PFSK-1 (cell line): ENCODE measurements around the gene ZBTB16.

Source experiments
- FOXP2 ChIP-seq: optimal IDR thresholded peaks from 2 replicates; pipeline ENCODE3; 2011; ENCODE audit warnings: borderline replicate concordance, control low read depth, inconsistent platforms; ENCODE audit not compliant: insufficient read depth; ENCODE audit errors: extremely low read length, extremely low read depth
- POLR2AphosphoS5 ChIP-seq: IDR thresholded peaks from 2 replicates; pipeline ENCODE4 v1.6.1; 2012; ENCODE audit warnings: low read depth, mild to moderate bottlenecking, control low read depth, low read length, moderate library complexity
- TAF1 ChIP-seq: IDR thresholded peaks from 2 replicates; pipeline ENCODE4 v1.6.1; 2012; ENCODE audit warnings: low read length, control low read depth, borderline replicate concordance; ENCODE audit not compliant: insufficient read depth
- TF ChIP-seq, protein P1 (sequence below), 2 experiments: IDR thresholded peaks; 2 replicates each; pipeline versions ENCODE4 v1.6.1 to v1.8.0; 2011 to 2012; ENCODE audit warnings: low read depth in 2 of 2, low read length in 2 of 2, control low read depth in 1 of 2, inconsistent platforms in 1 of 2, mild to moderate bottlenecking in 1 of 2, moderate library complexity in 1 of 2; ENCODE audit not compliant: insufficient read depth in 1 of 2

DNA sequence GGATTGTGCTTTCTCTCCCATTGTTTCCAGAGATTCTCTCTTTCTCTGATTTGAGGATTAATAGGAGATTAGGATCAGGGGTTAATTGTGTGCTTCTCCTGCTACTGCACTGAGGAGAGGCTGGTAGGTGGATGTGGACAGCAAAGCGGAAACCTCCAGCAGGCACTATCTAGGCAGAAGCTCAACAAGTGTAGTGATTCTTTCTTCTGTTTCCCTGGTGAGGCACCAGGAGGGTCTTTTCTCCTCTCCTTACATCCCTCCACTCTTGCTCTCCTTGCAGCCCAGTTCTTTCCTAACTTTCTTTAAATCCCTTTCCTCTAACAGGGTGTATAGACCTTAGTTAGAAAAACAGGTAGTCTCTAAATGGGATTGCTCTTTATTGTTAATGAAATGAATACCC, 1.9 kb upstream of the ZBTB16 start:
- no peak for TF ChIP-seq POLR2AphosphoS5
- no peak for TF ChIP-seq TAF1
- no peak for TF ChIP-seq FOXP2
- TF ChIP-seq, protein P1, sequence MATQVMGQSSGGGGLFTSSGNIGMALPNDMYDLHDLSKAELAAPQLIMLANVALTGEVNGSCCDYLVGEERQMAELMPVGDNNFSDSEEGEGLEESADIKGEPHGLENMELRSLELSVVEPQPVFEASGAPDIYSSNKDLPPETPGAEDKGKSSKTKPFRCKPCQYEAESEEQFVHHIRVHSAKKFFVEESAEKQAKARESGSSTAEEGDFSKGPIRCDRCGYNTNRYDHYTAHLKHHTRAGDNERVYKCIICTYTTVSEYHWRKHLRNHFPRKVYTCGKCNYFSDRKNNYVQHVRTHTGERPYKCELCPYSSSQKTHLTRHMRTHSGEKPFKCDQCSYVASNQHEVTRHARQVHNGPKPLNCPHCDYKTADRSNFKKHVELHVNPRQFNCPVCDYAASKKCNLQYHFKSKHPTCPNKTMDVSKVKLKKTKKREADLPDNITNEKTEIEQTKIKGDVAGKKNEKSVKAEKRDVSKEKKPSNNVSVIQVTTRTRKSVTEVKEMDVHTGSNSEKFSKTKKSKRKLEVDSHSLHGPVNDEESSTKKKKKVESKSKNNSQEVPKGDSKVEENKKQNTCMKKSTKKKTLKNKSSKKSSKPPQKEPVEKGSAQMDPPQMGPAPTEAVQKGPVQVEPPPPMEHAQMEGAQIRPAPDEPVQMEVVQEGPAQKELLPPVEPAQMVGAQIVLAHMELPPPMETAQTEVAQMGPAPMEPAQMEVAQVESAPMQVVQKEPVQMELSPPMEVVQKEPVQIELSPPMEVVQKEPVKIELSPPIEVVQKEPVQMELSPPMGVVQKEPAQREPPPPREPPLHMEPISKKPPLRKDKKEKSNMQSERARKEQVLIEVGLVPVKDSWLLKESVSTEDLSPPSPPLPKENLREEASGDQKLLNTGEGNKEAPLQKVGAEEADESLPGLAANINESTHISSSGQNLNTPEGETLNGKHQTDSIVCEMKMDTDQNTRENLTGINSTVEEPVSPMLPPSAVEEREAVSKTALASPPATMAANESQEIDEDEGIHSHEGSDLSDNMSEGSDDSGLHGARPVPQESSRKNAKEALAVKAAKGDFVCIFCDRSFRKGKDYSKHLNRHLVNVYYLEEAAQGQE (IDR thresholded peaks at IDR 0.05; ENCODE audit: insufficient read depth in 1 of 2, low read depth in 2 of 2, low read length in 2 of 2) = no peak
